M059J (cell line): ENCODE measurements around the gene CDKN1A. TPM values are rescaled to one million over a fixed set of nuclear protein-coding genes. Genes with fewer than 3 reads are reported as not detected.

Experiments
- total RNA-seq: library from RNA; depleted of rRNA; stranded (reverse); fragments of >200 nt; shearing (Covaris generic); gene quantifications from 2 replicates; pipeline ENCODE4 v1.2.3, GENCODE V29; 2014; rRNA removed

CDKN1A gene
- total RNA-seq, 1 experiment from 2014 or later, result 53.0 TPM

Other genes starting within 250 kb of the CDKN1A start
- not detected in 2 replicates for gene PXT1, start 235.9 kb upstream of the CDKN1A start, total RNA-seq
- gene KCTD20, start 235.7 kb upstream of the CDKN1A start, total RNA-seq, result 53.9 and 82.9 TPM in 2 replicates
- 52.8 and 67.6 TPM in 2 replicates for gene STK38, start 131.2 kb upstream of the CDKN1A start, total RNA-seq
- 348 and 518 TPM in 2 replicates for gene SRSF3, start 84.4 kb upstream of the CDKN1A start, total RNA-seq
- gene RAB44, start 19.1 kb downstream of the CDKN1A start, total RNA-seq, result not detected in 2 replicates
- 0.02 TPM in 1 of 2 replicates, not detected in the other for gene CPNE5, start 160.7 kb downstream of the CDKN1A start, total RNA-seq
- 73.4 and 84.3 TPM in 2 replicates for gene PPIL1, start 196.1 kb downstream of the CDKN1A start, total RNA-seq
- gene C6orf89, start 207.2 kb downstream of the CDKN1A start, total RNA-seq, result 84.5 and 91.1 TPM in 2 replicates